ENCODE results near the gene SLC7A1.

SLC7A1 gene

GRCh38 chr13:29502391-29503008 is 93.0 kb downstream of the SLC7A1 start:
- H3K4me2 ChIP-seq (ENCODE audit: low read length) = no peak overlapping the region
- H4K20me1 ChIP-seq (ENCODE audit: control insufficient read depth, insufficient read depth, low read depth, low read length) = no peaks in the 10 kb centered on the region; the same call in 1 of the 2 replicates
- TF ChIP-seq CTCF (IDR thresholded peaks at IDR 0.05; ENCODE audit: low read depth, low read length, poor library complexity, severe bottlenecking) (no peak), EZH2phosphoT487 (IDR thresholded peaks at IDR 0.05; ENCODE audit: borderline replicate concordance, low read length) (no peak)

GRCh38 chr13:29501674-29502073 is 93.8 kb downstream of the SLC7A1 start:
- no peak overlapping the region for H3K4me2 ChIP-seq (ENCODE audit: low read length)
- H3K27me3 ChIP-seq (ENCODE audit: control insufficient read depth, low read length) = peaks cover 31% of the 10 kb centered on the region
- no peak overlapping the region for H3K4me3 ChIP-seq (ENCODE audit: low read length)
- H3K9me2 ChIP-seq (replicated peaks; ENCODE audit: control insufficient read depth, low read length) = no peaks in the 10 kb centered on the region
- no peaks in the 10 kb centered on the region for H3K79me2 ChIP-seq (ENCODE audit: control insufficient read depth, low read length)
- TF ChIP-seq EZH2phosphoT487 (IDR thresholded peaks at IDR 0.05; ENCODE audit: borderline replicate concordance, low read length) (no peak), CTCF (IDR thresholded peaks at IDR 0.05; ENCODE audit: low read depth, low read length, poor library complexity, severe bottlenecking) (no peak)
- H3K27ac ChIP-seq (ENCODE audit: low read depth, low read length) = no peak overlapping the region
- H4K20me1 ChIP-seq (ENCODE audit: control insufficient read depth, insufficient read depth, low read depth, low read length) = no peaks in the 10 kb centered on the region; the same call in 1 of the 2 replicates
- no peaks in the 10 kb centered on the region for H3K9me3 ChIP-seq (ENCODE audit: control insufficient read depth, insufficient read depth, low read length)
- H3K36me3 ChIP-seq (ENCODE audit: control insufficient read depth, low read length) = no peaks in the 10 kb centered on the region
- H3K4me1 ChIP-seq (ENCODE audit: control insufficient read depth, low read length) = peaks cover 3% of the 10 kb centered on the region
- H3F3A ChIP-seq (ENCODE audit: control insufficient read depth, insufficient read depth) = no peaks in the 10 kb centered on the region

More at GRCh38 chr13:29502391-29503008, 93.0 kb downstream of the SLC7A1 start:
- H3K27ac ChIP-seq (ENCODE audit: low read depth, low read length) = no peak overlapping the region
- H3K79me2 ChIP-seq (ENCODE audit: control insufficient read depth, low read length) = no peaks in the 10 kb centered on the region
- no peaks in the 10 kb centered on the region for H3F3A ChIP-seq (ENCODE audit: control insufficient read depth, insufficient read depth)
- H3K27me3 ChIP-seq (ENCODE audit: control insufficient read depth, low read length) = peaks cover 25% of the 10 kb centered on the region
- no peaks in the 10 kb centered on the region for H3K9me3 ChIP-seq (ENCODE audit: control insufficient read depth, insufficient read depth, low read length)
- no peaks in the 10 kb centered on the region for H3K4me1 ChIP-seq (ENCODE audit: control insufficient read depth, low read length)
- H3K4me3 ChIP-seq (ENCODE audit: low read length) = no peak overlapping the region
- no peaks in the 10 kb centered on the region for H3K9me2 ChIP-seq (replicated peaks; ENCODE audit: control insufficient read depth, low read length)
- H3K36me3 ChIP-seq (ENCODE audit: control insufficient read depth, low read length) = no peaks in the 10 kb centered on the region

GRCh38 chr13:29500386-29500785 is 95.1 kb downstream of the SLC7A1 start:
- Histone ChIP-seq H3K27me3 (ENCODE audit: control insufficient read depth, low read length) (peaks cover 36% of the 10 kb centered on the region), H3K4me1 (ENCODE audit: control insufficient read depth, low read length) (peaks cover 16% of the 10 kb centered on the region), H3K36me3 (ENCODE audit: control insufficient read depth, low read length) (no peaks in the 10 kb centered on the region), H3F3A (ENCODE audit: control insufficient read depth, insufficient read depth) (0 out of 2 replicates have a peak, but pooled peaks cover under 1% of the 10 kb centered on the region), H3K9me3 (ENCODE audit: control insufficient read depth, insufficient read depth, low read length) (no peaks in the 10 kb centered on the region), H4K20me1 (ENCODE audit: control insufficient read depth, insufficient read depth, low read depth, low read length) (peaks cover 4% of the 10 kb centered on the region), H3K27ac (ENCODE audit: low read depth, low read length) (no peak overlapping the region), H3K9me2 (replicated peaks; ENCODE audit: control insufficient read depth, low read length) (no peaks in the 10 kb centered on the region), H3K79me2 (ENCODE audit: control insufficient read depth, low read length) (no peaks in the 10 kb centered on the region), H3K4me3 (ENCODE audit: low read length) (no peak overlapping the region), H3K4me2 (ENCODE audit: low read length) (no peak overlapping the region)
- TF ChIP-seq EZH2phosphoT487 (IDR thresholded peaks at IDR 0.05; ENCODE audit: borderline replicate concordance, low read length) (no peak), CTCF (IDR thresholded peaks at IDR 0.05; ENCODE audit: low read depth, low read length, poor library complexity, severe bottlenecking) (no peak)

Measured in DOHH2 (cell line).